ENCODE measurements around the gene CRISPLD2.
"Not testable (repeated sequence)": the region's sequence is repeated elsewhere in the genome, so short reads cannot be mapped to it uniquely, and the experiment has no call there.

The CRISPLD2 gene

DNA sequence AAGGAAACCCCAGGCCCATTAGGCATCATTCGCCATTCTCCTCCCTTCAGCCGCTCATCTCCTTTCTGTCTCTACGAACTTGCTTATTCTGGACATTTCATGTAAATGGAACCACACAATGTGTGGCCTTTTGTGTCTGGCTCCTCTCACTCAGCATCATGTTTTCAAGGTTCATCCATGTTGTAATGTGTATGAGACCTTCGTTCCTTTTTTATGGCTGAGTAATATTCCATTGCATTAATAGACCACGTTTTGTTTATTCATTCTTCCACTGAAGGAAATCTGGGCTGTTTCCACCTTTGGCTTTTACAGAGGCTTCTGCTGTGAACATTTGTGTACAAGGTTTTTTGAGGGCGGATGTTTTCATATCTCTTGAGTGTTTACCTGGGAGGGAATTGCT, 3.2 kb downstream of the CRISPLD2 start:
- no peak for DNase-seq

DNA sequence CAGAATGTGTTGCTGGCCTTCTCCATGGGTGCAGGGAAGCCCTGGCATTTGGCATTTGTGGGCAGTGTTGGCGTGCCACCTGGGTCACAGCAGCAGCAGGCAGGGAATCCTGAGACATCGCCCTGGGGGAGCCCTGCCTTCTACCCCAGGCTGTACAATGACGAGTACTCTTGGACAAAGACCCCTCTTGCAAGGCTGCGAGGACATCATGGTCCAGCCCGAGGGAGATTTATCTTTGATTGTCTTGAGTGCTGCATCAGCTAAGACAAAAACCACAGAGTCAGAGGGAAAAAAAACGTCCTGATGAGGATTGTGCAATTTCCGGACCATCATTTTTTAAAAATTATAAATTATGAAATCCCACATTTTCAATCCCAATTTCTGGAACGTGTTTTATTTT, 3.7 kb downstream of the CRISPLD2 start:
- no peak for DNase-seq

DNA sequence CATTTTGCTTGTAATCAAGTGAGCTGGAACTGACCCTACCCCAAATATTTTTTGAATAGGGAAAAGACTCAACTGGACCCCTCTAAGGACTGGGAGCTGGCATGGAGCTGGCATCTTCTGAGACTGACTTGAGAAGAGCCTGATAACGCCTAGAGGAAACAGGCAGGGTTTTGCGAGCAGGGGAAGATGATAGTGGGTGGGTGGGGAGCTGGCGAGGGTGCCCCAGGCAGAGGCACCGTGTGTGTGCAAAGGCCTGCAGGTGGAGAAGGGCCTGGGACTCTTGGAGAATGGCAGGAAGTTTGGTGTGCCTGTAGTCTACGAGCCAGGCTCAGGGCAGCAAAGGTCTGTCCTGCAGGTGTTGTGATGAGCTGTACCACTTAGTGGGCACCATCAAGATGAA, 4.1 kb downstream of the CRISPLD2 start:
- DNase-seq, result no peak

DNA sequence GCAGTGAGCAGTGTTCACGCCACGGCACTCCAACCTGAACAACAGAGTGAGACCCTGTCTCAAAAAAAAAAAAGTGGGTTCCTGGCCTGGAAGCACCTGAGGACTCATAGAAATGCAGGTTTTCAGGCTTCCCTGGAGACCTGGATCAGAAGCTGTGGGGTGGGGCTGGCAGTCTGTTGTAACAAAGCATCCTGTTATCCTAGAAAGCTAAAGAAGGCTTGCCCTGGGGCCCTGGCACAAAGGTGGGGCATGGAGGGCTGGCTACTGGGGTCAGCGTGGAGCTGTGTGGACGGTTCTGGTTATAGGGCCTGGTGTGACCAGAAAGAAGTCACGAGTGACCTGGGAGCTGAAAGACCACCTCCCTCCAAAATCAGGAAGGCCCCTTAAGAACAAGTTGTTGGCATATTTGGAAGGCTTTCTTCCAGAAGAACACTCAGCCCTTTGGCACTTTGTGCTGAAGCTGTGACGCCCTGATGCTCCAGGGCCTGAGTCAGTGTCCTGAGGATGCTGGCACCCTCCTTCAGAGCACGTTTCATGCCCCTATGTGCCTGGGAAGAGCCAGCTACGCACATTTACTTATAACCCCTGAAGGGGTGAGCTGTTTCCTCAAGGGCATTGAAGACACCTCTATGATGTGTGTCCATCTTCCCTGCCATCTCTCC, 6.2 kb downstream of the CRISPLD2 start:
- no peak for DNase-seq

DNA sequence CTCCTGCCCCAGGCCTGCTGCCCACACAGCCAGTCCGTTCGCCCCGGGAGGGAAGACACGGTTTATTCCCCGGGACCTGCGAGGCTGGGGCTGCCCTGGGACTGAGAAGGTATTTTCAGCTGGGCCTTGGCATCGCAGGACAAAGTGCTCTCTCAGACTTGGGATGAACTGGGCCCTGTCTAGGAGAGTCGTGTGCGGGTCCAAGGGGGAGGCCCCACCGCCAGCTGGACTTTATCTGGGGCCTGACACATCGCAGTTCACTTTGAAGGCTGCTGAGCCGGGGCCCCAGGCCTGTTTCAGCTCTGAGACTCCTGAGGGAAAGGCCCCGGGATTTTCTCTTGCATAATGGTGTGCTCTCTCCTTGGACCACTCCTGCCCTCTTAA, 6.8 kb downstream of the CRISPLD2 start:
- no peak for DNase-seq

DNA sequence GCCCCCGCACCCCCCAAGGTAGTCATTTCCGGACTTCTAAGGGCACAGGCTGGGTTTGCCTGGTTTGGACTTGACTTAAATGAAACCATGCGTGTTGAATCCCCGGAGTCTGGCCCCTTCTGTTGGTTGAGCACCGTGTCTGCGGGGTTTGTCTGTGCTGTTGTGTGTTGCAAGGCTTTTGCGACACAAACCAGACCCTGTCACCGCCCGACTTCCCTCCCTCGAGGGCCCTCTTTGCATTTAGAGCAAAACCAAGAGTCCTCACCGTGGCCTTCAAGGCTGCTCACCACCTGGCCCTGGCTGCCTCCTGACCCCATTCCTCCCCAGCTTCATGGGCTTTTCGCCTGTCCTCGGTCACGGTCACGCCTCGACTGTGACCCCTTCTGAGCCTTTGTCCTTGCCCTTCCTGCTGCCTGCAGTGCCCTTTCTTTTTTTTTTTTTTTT, 7.4 kb downstream of the CRISPLD2 start:
- DNase-seq, result no peak

DNA sequence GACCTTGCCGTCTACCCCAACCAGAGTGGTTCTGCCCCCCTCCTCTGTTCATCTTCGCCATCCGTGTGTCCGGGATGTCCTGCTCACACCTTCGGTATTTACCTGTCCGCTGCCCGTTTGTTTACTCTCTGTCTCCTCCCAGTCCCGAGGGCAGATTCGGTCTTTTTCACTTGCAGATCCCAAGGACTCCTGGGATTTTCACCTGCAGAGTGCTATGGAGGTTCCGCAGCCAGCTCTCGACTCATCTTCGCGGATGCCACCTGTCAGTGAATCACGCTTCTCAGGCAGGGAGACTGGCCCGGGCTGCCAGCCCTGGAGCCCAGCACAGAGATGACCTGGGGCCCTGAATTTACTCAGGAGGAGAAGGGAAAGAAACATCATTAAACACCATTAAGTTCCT, 8.1 kb downstream of the CRISPLD2 start:
- DNase-seq, result no peak

DNA sequence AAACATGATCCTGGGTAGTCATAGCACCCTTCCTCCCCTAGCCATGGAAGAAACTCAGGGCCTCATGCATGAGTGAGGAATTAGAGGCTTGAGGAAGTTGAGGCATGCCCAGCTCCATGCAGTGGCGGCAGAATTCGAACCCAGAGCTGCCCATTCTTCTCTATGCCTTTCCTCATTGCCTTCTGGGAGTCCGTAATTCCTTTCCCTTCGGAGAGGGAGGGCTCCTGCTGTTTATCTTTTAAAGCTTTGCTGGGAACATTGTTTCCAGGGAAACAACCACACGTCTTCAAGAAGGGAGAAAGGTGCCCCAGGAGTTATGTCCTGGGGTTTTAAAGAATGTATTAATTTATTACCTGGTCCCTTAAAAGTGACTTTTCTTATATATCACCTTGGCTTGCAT, 8.5 kb downstream of the CRISPLD2 start:
- no peak for DNase-seq

DNA sequence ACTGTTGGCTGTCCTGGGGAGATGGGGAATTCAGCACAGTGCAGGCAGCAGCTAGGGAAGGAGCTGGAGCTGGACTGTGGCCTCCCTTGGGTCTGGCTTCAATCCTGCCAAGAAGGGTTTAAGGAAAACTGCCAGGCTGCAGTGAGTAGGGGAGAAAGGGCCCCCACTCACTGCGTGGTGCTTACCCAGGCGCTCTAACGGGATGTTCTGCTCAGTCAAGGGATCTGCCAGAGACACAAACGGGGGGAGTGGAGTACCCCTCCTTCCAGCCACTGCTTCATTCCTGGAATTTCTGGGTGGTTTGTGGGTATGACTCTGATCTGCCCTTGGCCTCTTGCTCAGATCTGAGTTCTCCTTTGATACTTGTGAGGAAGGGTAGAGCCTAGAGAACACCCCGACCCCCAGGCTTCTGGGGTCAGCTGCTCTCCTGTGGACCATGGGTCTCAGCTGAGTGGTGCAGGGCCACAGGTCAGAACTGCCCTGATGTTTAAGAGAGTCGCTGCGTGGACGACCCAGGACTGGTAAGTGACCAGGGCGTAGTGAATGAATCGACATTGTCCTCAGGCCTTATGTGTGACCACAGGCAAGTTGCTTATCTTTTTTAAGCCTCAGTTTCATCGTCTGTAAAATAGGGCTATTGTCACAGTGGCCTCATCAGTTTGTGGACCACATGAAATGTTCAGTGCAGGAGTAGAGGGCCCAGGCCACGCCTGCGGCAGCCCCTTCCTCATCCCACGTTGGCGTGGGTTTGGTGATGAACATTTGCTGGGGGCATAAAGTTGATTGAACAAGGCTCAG, 9.6 kb downstream of the CRISPLD2 start:
- no peak for DNase-seq

DNA sequence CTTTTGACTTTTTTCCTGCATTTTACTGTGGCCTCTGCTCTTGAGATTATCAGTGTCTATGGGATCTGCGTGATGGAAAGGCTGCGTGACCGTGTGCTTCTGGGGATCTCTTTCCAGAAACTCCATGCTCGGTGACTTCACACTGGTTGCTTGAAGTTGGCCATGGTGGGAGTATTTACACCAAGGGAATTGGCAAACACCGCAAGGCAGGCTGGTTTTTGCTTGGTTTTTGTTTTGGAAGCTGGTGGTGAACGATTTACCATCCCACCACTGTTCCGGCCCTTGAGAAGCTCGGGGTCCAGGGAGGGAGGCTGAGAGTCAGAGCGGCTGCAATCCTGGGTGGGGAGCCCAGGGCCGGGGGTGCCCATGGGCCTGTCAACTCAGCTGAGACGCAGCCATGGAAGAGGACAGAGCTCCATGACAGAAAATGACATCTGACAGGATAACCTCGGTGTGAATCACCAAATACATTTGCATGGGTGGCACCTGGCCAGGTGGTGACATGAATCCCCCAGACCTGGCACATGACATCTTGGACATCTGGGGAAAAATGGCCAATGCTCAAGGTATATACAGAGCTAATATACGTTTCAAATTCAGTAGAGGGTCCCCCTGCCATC, 11.1 kb downstream of the CRISPLD2 start:
- no peak for DNase-seq

DNA sequence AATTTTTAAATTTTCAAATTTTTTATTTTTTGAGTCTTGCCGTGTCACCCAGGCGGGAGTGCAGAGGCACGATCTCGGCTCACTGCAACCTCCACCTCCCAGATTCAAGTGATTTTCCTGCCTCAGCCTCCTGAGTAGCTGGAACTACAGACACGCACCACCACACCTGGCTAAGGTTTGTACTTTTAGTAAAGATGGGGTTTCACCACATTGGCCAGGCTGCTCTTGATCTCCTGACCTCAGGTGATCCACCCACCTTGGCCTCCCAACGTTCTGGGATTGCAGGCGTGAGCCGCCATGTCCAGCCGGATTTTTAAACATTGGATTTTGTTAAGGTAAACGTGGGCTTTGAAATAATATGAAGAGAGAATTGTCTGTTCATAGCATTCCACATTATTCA, 11.9 kb downstream of the CRISPLD2 start:
- DNase-seq, result not testable (repeated sequence)

DNA sequence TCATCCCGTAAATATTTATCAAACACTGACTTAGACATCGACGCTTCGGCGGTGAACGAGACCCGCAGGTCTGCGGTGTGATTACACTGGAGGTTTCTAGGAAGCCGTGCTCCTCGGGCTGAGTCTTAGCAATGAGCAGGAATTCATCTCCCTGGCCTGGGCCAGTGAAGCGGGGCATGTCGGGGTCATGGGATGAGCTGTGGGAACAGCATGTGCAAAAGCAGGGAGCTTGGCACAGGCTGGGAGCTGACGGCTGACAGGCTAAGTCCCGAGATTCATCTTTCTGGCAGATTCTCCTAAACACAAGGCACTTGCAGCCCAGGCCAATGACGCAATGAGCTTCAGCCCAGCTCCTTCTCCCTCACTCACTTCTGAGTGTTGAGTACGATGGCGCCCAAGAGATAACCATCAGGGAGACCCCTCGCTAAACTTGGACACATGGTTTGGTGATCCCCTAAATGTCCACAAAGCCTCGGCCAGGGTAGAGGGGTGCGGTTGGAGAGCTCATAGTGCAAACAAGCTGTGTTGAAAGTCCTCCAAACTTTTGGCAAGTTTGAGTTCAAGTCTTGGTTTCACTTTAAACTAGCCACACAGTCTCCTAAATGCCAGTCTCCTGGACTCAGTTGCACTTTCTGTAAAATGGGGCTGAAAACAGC, 12.8 kb downstream of the CRISPLD2 start:
- no peak for DNase-seq

DNA sequence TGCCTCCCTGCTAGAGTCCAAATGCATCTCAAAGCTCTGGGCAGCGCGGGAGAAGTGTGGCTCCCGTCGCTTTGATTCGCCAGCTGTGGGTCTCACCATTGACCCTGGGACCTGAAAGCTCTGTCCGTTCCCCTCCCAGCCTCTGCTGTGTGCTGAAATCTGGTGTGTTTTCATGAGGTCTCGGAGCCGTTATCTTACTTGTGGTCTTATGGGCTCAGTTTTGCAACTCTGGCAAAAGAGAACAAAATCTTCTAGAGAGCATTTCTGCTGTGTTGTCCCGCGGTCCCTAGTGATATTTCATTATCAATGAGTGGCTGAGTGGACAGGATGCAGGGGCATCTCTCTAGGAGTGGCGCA, 13.3 kb downstream of the CRISPLD2 start:
- no peak for DNase-seq

DNA sequence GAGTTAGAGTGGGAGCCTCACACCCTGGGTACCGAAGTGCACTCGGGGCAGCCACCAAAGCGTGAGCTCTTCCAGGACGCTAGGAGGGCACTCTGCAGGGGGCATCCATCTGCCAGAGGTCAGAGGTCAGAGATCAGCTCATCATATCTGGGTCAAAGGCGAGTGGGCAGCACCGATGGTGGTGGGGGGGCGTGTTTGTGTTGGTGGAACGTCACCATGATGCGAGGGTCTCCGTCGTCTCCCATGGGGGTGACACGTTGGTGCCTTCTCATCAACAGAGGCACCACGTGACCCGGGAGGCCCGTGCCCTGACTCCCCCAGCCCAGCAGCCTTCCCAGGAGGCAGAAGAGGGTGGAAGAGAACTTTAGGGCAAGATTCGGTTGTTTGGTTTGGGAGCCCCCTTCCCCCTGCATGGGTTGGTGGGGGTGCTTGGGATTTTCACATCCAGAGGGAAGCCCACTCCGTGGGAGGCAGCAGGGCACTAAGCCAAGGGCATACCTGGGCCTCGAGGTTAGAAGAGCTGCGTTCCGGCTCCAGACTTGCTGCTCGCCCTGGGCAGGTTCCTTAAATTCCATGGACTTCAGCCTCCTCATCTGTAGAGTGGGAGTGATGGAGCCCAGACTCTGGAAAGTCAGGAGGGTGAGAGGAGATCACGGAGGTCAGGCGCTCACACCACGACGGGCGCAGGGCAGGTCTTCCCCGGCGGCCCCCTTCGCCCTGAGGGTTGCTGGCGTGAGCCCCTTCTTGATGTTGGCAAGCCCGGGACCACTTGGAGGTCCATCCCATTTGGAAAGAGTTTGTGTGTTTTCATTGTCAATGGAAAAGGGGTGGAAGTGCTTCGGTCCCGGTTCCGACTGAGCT, 14.0 kb downstream of the CRISPLD2 start:
- DNase-seq, result no peak

DNA sequence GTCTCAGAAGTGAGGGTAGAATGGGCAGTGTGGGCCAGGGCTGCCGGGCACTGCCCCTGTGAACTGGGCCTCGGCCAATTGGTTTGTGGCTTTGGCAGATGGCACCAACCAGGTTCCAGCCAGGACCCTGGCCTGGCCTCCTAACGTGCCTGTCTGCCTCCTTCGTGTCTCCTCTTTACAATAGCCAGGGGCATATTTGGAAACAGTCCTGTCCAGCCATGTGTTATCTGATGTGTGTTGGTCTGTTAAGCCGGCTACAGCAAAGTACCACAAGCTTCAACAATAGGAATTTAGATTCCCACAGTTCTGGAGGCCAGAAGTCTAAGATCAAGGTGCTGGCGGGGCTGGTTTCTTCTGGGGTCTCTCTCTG, 14.6 kb downstream of the CRISPLD2 start:
- no peak for DNase-seq

DNA sequence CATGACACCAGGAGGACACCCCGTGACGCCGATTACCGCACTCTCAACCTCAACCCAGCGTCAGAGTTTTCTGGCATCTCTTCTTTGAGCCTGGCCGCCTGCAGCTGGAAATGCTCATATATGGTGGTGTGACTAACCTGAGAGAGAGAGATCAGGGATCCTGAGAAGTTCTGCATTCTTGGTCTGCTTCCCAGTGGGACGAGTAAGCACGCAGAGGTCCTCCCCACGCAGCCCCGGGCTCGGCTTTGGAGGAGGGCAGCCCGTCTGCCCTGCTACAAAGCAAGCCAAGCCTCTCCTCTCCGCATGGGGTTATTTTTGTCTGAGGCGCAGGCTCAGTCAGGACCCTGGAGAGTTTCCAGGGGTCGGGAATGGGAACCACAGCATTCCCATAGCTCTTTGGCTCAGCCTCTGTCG, 16.5 kb downstream of the CRISPLD2 start:
- DNase-seq, result no peak

DNA sequence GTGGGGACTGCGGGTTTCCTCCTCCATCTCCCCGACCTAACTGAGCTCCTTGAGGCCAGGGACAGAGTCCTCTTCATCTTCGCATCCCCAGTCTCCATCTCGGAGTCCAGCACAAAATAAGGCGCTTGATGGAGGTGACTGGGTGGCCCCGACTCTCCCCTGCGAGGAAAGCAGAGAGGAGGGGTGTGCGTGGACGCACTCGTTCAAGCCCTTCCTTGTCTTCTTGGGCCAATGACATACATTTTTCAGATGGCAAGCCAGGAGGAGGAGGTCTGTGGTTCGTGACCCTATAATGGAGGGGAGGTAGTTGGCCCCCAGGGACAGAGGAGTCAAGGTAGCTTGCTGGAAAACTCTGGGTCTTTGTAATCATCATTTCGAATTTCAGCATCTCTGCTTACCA, 17.2 kb downstream of the CRISPLD2 start:
- DNase-seq, result no peak

DNA sequence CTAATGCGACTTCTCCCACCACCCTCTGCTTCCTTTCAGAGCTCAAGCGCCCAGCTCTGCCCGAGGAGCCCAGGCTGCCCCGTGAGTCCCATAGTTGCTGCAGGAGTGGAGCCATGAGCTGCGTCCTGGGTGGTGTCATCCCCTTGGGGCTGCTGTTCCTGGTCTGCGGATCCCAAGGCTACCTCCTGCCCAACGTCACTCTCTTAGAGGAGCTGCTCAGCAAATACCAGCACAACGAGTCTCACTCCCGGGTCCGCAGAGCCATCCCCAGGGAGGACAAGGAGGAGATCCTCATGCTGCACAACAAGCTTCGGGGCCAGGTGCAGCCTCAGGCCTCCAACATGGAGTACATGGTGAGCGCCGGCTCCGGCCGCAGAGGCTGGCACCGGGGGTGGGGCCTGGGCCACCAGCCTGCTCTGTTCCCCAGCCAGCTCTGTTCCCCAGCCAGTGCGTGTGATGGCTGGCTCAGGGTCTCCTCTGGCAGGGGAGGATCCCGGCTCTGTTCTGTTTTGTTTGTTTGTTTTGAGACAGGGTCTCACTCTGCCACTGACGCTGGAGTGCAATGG, 18.7 kb downstream of the CRISPLD2 start:
- no peak for DNase-seq

DNA sequence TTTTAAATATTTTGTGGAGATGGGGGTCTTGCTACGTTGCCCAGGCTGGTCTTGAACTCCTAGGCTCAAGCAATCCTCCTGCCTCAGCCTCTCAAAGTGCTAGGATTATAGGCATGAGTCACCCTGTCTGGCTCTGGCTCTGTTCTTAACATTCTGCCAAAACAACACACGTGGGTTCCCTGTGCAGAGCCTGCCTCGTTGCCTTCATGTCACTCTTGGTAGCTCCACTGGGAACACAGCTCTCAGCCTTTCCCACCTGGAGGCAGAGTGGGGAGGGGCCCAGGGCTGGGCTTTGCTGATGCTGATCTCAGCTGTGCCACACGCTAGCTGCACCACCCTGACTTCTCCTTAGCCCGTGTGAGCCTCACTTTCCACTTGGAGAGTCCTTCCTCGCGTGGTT, 19.3 kb downstream of the CRISPLD2 start:
- DNase-seq, result no peak

DNA sequence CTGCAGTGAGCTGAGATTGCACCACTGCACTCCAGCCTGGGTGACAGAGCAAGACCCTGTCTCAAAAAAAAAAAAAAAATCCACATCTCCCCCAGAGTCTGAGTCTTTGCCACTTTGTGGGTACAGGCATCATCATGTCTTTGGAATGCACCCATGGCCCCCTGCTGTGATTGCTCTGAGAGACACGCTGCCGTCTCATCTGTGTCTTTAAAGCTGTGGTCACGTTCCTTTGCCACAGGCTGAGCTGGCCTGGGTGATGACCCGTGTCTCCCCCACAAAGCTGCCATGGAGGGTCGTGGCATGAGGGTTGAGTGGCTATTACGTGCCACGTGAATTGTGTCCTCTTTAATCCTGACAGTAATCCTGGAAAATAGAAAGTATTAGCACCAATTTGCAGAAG, 20.2 kb downstream of the CRISPLD2 start:
- no peak for DNase-seq

DNA sequence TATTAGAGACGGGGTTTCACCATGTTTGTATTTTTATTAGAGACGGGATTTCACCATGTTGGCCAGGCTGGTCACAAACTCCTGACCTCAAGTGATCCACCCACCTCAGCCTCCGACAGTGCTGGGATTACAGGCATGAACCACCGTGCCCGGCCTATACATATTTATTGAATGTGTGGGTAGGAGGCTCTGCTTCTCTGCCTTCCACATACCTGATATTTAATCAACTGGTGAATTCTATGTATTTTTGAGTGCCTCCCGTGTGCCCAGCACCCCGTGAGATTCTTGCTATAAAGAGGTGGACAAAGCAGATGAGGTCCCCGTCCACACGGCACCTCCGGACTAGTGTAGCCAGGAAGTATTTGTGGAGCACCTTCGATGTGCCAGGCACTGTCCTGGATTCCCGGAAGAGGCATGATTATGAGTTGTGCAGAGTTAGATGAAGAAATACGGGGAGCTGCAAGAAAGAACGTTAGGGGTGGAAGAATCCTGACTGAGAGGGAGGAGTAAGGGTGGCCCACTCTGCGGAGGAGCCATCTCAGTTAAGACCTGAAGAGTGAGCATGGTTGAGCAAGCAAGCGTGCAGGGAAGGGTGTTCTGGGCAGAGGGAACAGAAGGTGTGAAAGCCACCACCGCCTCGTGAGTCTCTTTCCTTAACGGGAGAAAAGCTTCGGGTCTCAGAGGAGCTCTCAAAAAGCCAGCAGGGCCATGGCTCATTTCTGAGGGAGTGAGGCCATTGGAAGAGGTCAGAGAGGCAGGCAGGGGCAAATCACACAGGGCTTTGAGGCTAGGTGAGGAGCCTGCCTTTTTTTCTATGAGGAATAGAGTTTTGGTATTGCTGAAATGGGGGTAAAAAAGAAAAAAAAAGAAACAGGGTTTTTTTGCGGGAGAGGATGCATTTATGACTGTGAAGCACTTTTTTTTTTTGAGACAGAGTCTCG, 21.2 kb downstream of the CRISPLD2 start:
- no peak for DNase-seq
